ENCODE measurements around the gene MAST2.

MAST2 gene

GRCh38 chr1:45892068-45892785, 88.8 kb downstream of the MAST2 start:
- no peaks in the 10 kb centered on the region for H3K9me3 Mint-ChIP-seq
- no peak overlapping the region for H3K4me3 Mint-ChIP-seq
- peaks cover 5% of the 10 kb centered on the region for H3K4me1 Mint-ChIP-seq
- no peak for ATAC-seq (replicated peaks; ENCODE audit: extremely low read depth, poor library complexity, severe bottlenecking)
- no peak for DNase-seq (ENCODE audit: low spot score in 2 of 2)
- H3K27me3 Mint-ChIP-seq = no peaks in the 10 kb centered on the region
- no peak overlapping the region for H3K27ac Mint-ChIP-seq (ENCODE audit: low read depth)
- H3K36me3 Mint-ChIP-seq (ENCODE audit: insufficient read depth) = no peaks in the 10 kb centered on the region

- H3K9me3 Mint-ChIP-seq = no peaks in the 10 kb centered on the region
- ATAC-seq (replicated peaks; ENCODE audit: extremely low read depth, poor library complexity, severe bottlenecking) = no peak
- DNase-seq (ENCODE audit: low spot score in 2 of 2) = no peak
- no peaks in the 10 kb centered on the region for H3K36me3 Mint-ChIP-seq (ENCODE audit: insufficient read depth)
- H3K27me3 Mint-ChIP-seq = no peaks in the 10 kb centered on the region
- H3K4me3 Mint-ChIP-seq = no peak overlapping the region
- no peak overlapping the region for H3K27ac Mint-ChIP-seq (ENCODE audit: low read depth)
- H3K4me1 Mint-ChIP-seq = peaks cover 5% of the 10 kb centered on the region
These were observed 90.9 kb downstream of the MAST2 start for GRCh38 chr1:45894331-45894730.

- Mint-ChIP-seq H3K36me3 (ENCODE audit: insufficient read depth) (no peaks in the 10 kb centered on the region), H3K4me3 (no peak overlapping the region), H3K27me3 (no peaks in the 10 kb centered on the region), H3K9me3 (no peaks in the 10 kb centered on the region), H3K4me1 (peaks cover 3% of the 10 kb centered on the region), H3K27ac (ENCODE audit: low read depth) (no peak overlapping the region)
- no peak for ATAC-seq (replicated peaks; ENCODE audit: extremely low read depth, poor library complexity, severe bottlenecking)
- DNase-seq (ENCODE audit: low spot score in 2 of 2) = no peak
These were observed 91.5 kb downstream of the MAST2 start for GRCh38 chr1:45894921-45895320.

GRCh38 chr1:45895406-45895805, 92.0 kb downstream of the MAST2 start:
- no peak overlapping the region for H3K27ac Mint-ChIP-seq (ENCODE audit: low read depth)
- no peaks in the 10 kb centered on the region for H3K27me3 Mint-ChIP-seq
- H3K4me1 Mint-ChIP-seq = no peaks in the 10 kb centered on the region
- H3K4me3 Mint-ChIP-seq = no peak overlapping the region
- no peaks in the 10 kb centered on the region for H3K36me3 Mint-ChIP-seq (ENCODE audit: insufficient read depth)
- no peaks in the 10 kb centered on the region for H3K9me3 Mint-ChIP-seq
- DNase-seq (ENCODE audit: low spot score in 2 of 2) (no peak), ATAC-seq (replicated peaks; ENCODE audit: extremely low read depth, poor library complexity, severe bottlenecking) (no peak)

GRCh38 chr1:45906883-45907282, 103.5 kb downstream of the MAST2 start:
- Mint-ChIP-seq H3K27ac (ENCODE audit: low read depth) (no peak overlapping the region), H3K9me3 (no peaks in the 10 kb centered on the region), H3K27me3 (no peaks in the 10 kb centered on the region), H3K4me1 (peaks cover 8% of the 10 kb centered on the region), H3K4me3 (no peak overlapping the region), H3K36me3 (ENCODE audit: insufficient read depth) (no peaks in the 10 kb centered on the region)
- DNase-seq (ENCODE audit: low spot score in 2 of 2) (no peak), ATAC-seq (replicated peaks; ENCODE audit: extremely low read depth, poor library complexity, severe bottlenecking) (no peak)

GRCh38 chr1:45908611-45909140, 105.3 kb downstream of the MAST2 start:
- no peak overlapping the region for H3K4me3 Mint-ChIP-seq
- ATAC-seq (replicated peaks; ENCODE audit: extremely low read depth, poor library complexity, severe bottlenecking) (no peak), DNase-seq (ENCODE audit: low spot score in 2 of 2) (no peak)
- no peaks in the 10 kb centered on the region for H3K9me3 Mint-ChIP-seq
- no peak overlapping the region for H3K27ac Mint-ChIP-seq (ENCODE audit: low read depth)
- H3K36me3 Mint-ChIP-seq (ENCODE audit: insufficient read depth) = peaks cover 3% of the 10 kb centered on the region
- no peaks in the 10 kb centered on the region for H3K27me3 Mint-ChIP-seq
- H3K4me1 Mint-ChIP-seq = peaks cover 15% of the 10 kb centered on the region

- no peaks in the 10 kb centered on the region for H3K27me3 Mint-ChIP-seq
- H3K9me3 Mint-ChIP-seq = no peaks in the 10 kb centered on the region
- H3K4me3 Mint-ChIP-seq = no peak overlapping the region
- H3K27ac Mint-ChIP-seq (ENCODE audit: low read depth) = no peak overlapping the region
- peaks cover 4% of the 10 kb centered on the region for H3K36me3 Mint-ChIP-seq (ENCODE audit: insufficient read depth)
- ATAC-seq (replicated peaks; ENCODE audit: extremely low read depth, poor library complexity, severe bottlenecking) (no peak), DNase-seq (ENCODE audit: low spot score in 2 of 2) (no peak)
- peaks cover 17% of the 10 kb centered on the region for H3K4me1 Mint-ChIP-seq
These were observed 108.2 kb downstream of the MAST2 start for GRCh38 chr1:45911634-45912033.

GRCh38 chr1:45913183-45913683, 109.8 kb downstream of the MAST2 start:
- no peak for ATAC-seq (replicated peaks; ENCODE audit: extremely low read depth, poor library complexity, severe bottlenecking)

GRCh38 chr1:45913731-45914501, 110.5 kb downstream of the MAST2 start:
- Mint-ChIP-seq H3K27ac (ENCODE audit: low read depth) (no peak overlapping the region), H3K36me3 (ENCODE audit: insufficient read depth) (peaks cover 5% of the 10 kb centered on the region), H3K27me3 (no peaks in the 10 kb centered on the region), H3K4me3 (no peak overlapping the region), H3K9me3 (no peaks in the 10 kb centered on the region), H3K4me1 (peaks cover 11% of the 10 kb centered on the region)
- no peak for DNase-seq (ENCODE audit: low spot score in 2 of 2)
- no peak for ATAC-seq (replicated peaks; ENCODE audit: extremely low read depth, poor library complexity, severe bottlenecking)

More at GRCh38 chr1:45913183-45913683, 109.8 kb downstream of the MAST2 start:
- no peak for DNase-seq (ENCODE audit: low spot score in 2 of 2)
- Mint-ChIP-seq H3K4me3 (no peak overlapping the region), H3K27me3 (no peaks in the 10 kb centered on the region), H3K36me3 (ENCODE audit: insufficient read depth) (peaks cover 4% of the 10 kb centered on the region), H3K4me1 (peaks cover 11% of the 10 kb centered on the region), H3K27ac (ENCODE audit: low read depth) (no peak overlapping the region), H3K9me3 (no peaks in the 10 kb centered on the region)

GRCh38 chr1:45914836-45915235, 111.4 kb downstream of the MAST2 start:
- ATAC-seq (replicated peaks; ENCODE audit: extremely low read depth, poor library complexity, severe bottlenecking) (no peak), DNase-seq (ENCODE audit: low spot score in 2 of 2) (no peak)
- H3K9me3 Mint-ChIP-seq = no peaks in the 10 kb centered on the region
- H3K27ac Mint-ChIP-seq (ENCODE audit: low read depth) = no peak overlapping the region
- no peak overlapping the region for H3K4me3 Mint-ChIP-seq
- no peaks in the 10 kb centered on the region for H3K27me3 Mint-ChIP-seq
- peaks cover 5% of the 10 kb centered on the region for H3K36me3 Mint-ChIP-seq (ENCODE audit: insufficient read depth)
- peaks cover 11% of the 10 kb centered on the region for H3K4me1 Mint-ChIP-seq

- Mint-ChIP-seq H3K36me3 (ENCODE audit: insufficient read depth) (peaks cover 1% of the 10 kb centered on the region), H3K27me3 (no peaks in the 10 kb centered on the region), H3K4me3 (no peak overlapping the region), H3K4me1 (no peaks in the 10 kb centered on the region), H3K9me3 (no peaks in the 10 kb centered on the region), H3K27ac (ENCODE audit: low read depth) (no peak overlapping the region)
- ATAC-seq (replicated peaks; ENCODE audit: extremely low read depth, poor library complexity, severe bottlenecking) (no peak), DNase-seq (ENCODE audit: low spot score in 2 of 2) (no peak)
These were observed 119.0 kb downstream of the MAST2 start for GRCh38 chr1:45922374-45922773.

GRCh38 chr1:45922813-45923212, 119.4 kb downstream of the MAST2 start:
- Mint-ChIP-seq H3K27me3 (no peaks in the 10 kb centered on the region), H3K4me1 (no peaks in the 10 kb centered on the region), H3K9me3 (no peaks in the 10 kb centered on the region), H3K4me3 (no peak overlapping the region), H3K36me3 (ENCODE audit: insufficient read depth) (peaks cover 1% of the 10 kb centered on the region), H3K27ac (ENCODE audit: low read depth) (no peak overlapping the region)
- ATAC-seq (replicated peaks; ENCODE audit: extremely low read depth, poor library complexity, severe bottlenecking) = no peak
- DNase-seq (ENCODE audit: low spot score in 2 of 2) = no peak

- no peaks in the 10 kb centered on the region for H3K27me3 Mint-ChIP-seq
- ATAC-seq (replicated peaks; ENCODE audit: extremely low read depth, poor library complexity, severe bottlenecking) (no peak), DNase-seq (ENCODE audit: low spot score in 2 of 2) (no peak)
- no peak overlapping the region for H3K27ac Mint-ChIP-seq (ENCODE audit: low read depth)
- peaks cover 1% of the 10 kb centered on the region for H3K36me3 Mint-ChIP-seq (ENCODE audit: insufficient read depth)
- no peaks in the 10 kb centered on the region for H3K9me3 Mint-ChIP-seq
- no peaks in the 10 kb centered on the region for H3K4me1 Mint-ChIP-seq
- no peak overlapping the region for H3K4me3 Mint-ChIP-seq
These were observed 119.9 kb downstream of the MAST2 start for GRCh38 chr1:45923343-45923742.

All from central memory CD8-positive, alpha-beta T cell (primary cell).